ENCODE measurements around the gene KLF1. TPM values are rescaled to one million over a fixed set of nuclear protein-coding genes. Genes with fewer than 3 reads are reported as not detected.
"Not testable (repeated sequence)": the region's sequence is repeated elsewhere in the genome, so short reads cannot be mapped to it uniquely, and the experiment has no call there.

The KLF1 gene
- total and polyA plus RNA-seq, 2 of the 8 experiments (the other 6 are each of a cell fraction or from before 2014, with no cell fraction given), result 0.84 to 0.91 TPM

DNA sequence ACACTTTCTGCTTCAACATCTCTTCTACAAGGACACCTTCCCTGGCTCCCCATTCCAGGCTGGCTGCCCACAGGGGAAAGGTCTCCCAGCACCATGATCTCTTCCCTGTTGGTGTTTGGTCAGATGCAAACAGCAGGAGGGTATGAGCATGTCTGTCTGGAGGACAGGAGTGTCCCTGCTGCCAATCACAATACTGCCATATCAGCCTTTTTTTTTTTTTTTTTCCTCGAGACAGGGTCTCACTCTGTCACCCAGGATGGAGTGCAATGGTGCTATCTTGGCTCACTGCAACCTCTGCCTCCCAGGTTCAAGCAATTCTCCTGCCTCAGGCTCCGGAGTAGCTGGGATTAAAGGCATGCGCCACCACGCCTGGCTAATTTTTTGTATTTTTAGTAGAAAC, 28.9 kb upstream of the KLF1 start:
- H2AFZ ChIP-seq (ENCODE audit: low read length); H3K4me2 ChIP-seq (ENCODE audit: insufficient read depth in 1 of 2, low read depth in 2 of 2, low read length in 2 of 2); H3K4ac ChIP-seq (replicated peaks; ENCODE audit: insufficient read length, low read depth, low read length); H3K36me3 ChIP-seq (ENCODE audit: control insufficient read depth in 2 of 4, insufficient read depth in 4 of 4, low read length in 3 of 4); H3K9ac ChIP-seq (replicated peaks in 1 of 4; ENCODE audit: extremely low read depth in 1 of 4, low read depth in 3 of 4, low read length in 3 of 4); H3K18ac ChIP-seq (ENCODE audit: extremely low read depth, low read length); H4K8ac ChIP-seq (ENCODE audit: extremely low read depth, insufficient read depth, low read length); H3K79me1 ChIP-seq (ENCODE audit: low read depth, low read length); H2BK20ac ChIP-seq (ENCODE audit: low read length); FAIRE-seq; H3K56ac ChIP-seq (replicated peaks; ENCODE audit: insufficient read length, low read depth, low read length); H3K9me3 ChIP-seq (ENCODE audit: insufficient read depth in 2 of 2, low read depth in 1 of 2, low read length in 1 of 2); H3K23ac ChIP-seq (ENCODE audit: insufficient read length); H4K5ac ChIP-seq (ENCODE audit: insufficient read length, low read depth, low read length); H3K14ac ChIP-seq (ENCODE audit: insufficient read length); CTCF ChIA-PET (ENCODE audit: partially characterized antibody); H2AK5ac ChIP-seq (ENCODE audit: low read depth, low read length); H3K4me3 ChIP-seq (ENCODE audit: extremely low read depth in 1 of 4, insufficient read depth in 2 of 4, low read depth in 3 of 4, low read length in 4 of 4); H2BK15ac ChIP-seq (ENCODE audit: low read length); H4K20me1 ChIP-seq (replicated peaks in 1 of 2; ENCODE audit: control insufficient read depth in 1 of 2, insufficient read depth in 2 of 2, low read length in 2 of 2); H3K27ac ChIP-seq (ENCODE audit: low read depth, low read length); H4K91ac ChIP-seq (replicated peaks; ENCODE audit: insufficient read length, low read length); H2BK120ac ChIP-seq (replicated peaks; ENCODE audit: low read depth, low read length); H3K79me2 ChIP-seq (ENCODE audit: control insufficient read depth in 1 of 2, insufficient read depth in 2 of 2, low read length in 2 of 2); DNase-seq (ENCODE audit: low read depth in 1 of 2, low spot score in 2 of 2); H2BK5ac ChIP-seq (ENCODE audit: low read depth, low read length); H3K23me2 ChIP-seq (ENCODE audit: low read depth, low read length): not testable (repeated sequence)
- Histone ChIP-seq H2BK12ac (ENCODE audit: low read depth, low read length) (0 out of 2 replicates have a peak overlapping the region, but pooled peaks have one; percentile 1), H3K4me1 (replicated peaks in 1 of 4; ENCODE audit: control insufficient read depth in 3 of 4, insufficient read depth in 4 of 4, low read length in 3 of 4) (peaks cover 8 to 20% (median 15%) of the 10 kb centered on the region in 4 experiments), H3K27me3 (replicated peaks in 1 of 4; ENCODE audit: control insufficient read depth in 3 of 4, extremely low read depth in 1 of 4, insufficient read depth in 3 of 4, low read length in 3 of 4) (peaks cover 6 to 12% (median 11%) of the 10 kb centered on the region in 4 experiments)
- 93% methylated on average over 3 of the region's 4 CpGs; no CpG with 5 or more reads in 1 of the 2 experiments for WGBS, 2 experiments (ENCODE audit: extremely low coverage in 1 of 2, insufficient coverage in 1 of 2, insufficient read length in 1 of 2, insufficient replicate concordance in 2 of 2, low coverage in 1 of 2, low lambda C conversion rate in 2 of 2, missing lambda C conversion rate in 1 of 2)
- POLR2A ChIA-PET (ENCODE audit: partially characterized antibody), result interaction anchor here (1.0 to 13.9 kb wide), 6 partner anchors 11 to 36 kb away, joined by 3 to 180 read pairs (median 4); partner anchors contain the start of genes CALR and FARSA

Measured in H1 (cell line).